Measurements from ENCODE around the gene PPARA. TPM values are rescaled to one million over a fixed set of nuclear protein-coding genes. Genes with fewer than 3 reads are reported as not detected.

Gene PPARA
- total and polyA plus RNA-seq, 2 of the 4 experiments (the other 2 are of a cell fraction): 3.1 to 7.0 TPM

DNA sequence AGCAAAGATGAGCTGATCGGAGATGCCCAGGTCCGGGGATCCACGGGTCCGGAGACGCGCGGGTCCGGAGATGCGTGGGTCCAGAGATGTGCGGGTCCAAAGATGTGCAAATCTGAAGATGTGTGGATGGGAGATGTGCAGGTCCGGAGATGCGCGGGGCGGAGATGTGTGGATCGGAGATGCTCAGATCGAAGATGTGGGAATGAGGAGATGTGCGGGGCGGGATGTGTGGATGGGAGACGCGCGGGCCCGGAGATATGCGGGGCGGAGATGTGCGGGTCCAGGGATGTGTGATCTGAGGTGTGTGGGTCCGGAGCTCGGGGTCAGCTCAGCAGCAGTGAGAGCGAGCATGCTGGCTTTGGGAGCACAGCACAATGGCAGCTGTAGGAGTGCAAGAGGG, 64.3 kb downstream of the PPARA start:
- H4K20me1 ChIP-seq (ENCODE audit: insufficient read depth, low read length): no peaks in the 10 kb centered on the region
- H2AK5ac ChIP-seq (ENCODE audit: low read depth, low read length): no peak overlapping the region
- H3K14ac ChIP-seq (replicated peaks; ENCODE audit: low read depth, low read length): no peak overlapping the region
- no peak overlapping the region for H4K5ac ChIP-seq (ENCODE audit: low read depth, low read length)
- H3K56ac ChIP-seq (ENCODE audit: extremely low read depth, insufficient read depth, low read length): no peak overlapping the region
- no peak overlapping the region for H2AFZ ChIP-seq (replicated peaks; ENCODE audit: low read length, poor library complexity)
- H3K79me1 ChIP-seq (ENCODE audit: low read depth in 1 of 2, low read length in 2 of 2): no peaks in the 10 kb centered on the region
- dilution Hi-C loops (cut with HindIII; ENCODE audit: low sequenced_read_pairs, unreplicated experiment): no loop called here
- no peak overlapping the region for H3K4me3 ChIP-seq (ENCODE audit: insufficient read depth, low read depth, low read length)
- no peak overlapping the region for H4K91ac ChIP-seq (ENCODE audit: insufficient read depth, low read depth, low read length)
- no peaks in the 10 kb centered on the region for H3K4me1 ChIP-seq (ENCODE audit: control insufficient read depth, insufficient read depth, low read length)
- TF ChIP-seq, protein P1, sequence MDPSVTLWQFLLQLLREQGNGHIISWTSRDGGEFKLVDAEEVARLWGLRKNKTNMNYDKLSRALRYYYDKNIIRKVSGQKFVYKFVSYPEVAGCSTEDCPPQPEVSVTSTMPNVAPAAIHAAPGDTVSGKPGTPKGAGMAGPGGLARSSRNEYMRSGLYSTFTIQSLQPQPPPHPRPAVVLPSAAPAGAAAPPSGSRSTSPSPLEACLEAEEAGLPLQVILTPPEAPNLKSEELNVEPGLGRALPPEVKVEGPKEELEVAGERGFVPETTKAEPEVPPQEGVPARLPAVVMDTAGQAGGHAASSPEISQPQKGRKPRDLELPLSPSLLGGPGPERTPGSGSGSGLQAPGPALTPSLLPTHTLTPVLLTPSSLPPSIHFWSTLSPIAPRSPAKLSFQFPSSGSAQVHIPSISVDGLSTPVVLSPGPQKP (IDR thresholded peaks at IDR 0.05; ENCODE audit: borderline replicate concordance, low read depth, low read length): no peak
- TF ChIP-seq, protein P2, sequence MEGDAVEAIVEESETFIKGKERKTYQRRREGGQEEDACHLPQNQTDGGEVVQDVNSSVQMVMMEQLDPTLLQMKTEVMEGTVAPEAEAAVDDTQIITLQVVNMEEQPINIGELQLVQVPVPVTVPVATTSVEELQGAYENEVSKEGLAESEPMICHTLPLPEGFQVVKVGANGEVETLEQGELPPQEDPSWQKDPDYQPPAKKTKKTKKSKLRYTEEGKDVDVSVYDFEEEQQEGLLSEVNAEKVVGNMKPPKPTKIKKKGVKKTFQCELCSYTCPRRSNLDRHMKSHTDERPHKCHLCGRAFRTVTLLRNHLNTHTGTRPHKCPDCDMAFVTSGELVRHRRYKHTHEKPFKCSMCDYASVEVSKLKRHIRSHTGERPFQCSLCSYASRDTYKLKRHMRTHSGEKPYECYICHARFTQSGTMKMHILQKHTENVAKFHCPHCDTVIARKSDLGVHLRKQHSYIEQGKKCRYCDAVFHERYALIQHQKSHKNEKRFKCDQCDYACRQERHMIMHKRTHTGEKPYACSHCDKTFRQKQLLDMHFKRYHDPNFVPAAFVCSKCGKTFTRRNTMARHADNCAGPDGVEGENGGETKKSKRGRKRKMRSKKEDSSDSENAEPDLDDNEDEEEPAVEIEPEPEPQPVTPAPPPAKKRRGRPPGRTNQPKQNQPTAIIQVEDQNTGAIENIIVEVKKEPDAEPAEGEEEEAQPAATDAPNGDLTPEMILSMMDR (conservative IDR thresholded peaks at IDR 0.05; ENCODE audit: low read depth, low read length): no peak
- TF ChIP-seq POLR2A (IDR thresholded peaks at IDR 0.05; ENCODE audit: low read depth, low read length) (no peak), MAZ (IDR thresholded peaks at IDR 0.05; ENCODE audit: borderline replicate concordance, low read depth, low read length) (no peak), NFE2L2 (IDR thresholded peaks at IDR 0.05; ENCODE audit: low read depth, low read length) (no peak), CEBPB (IDR thresholded peaks at IDR 0.05; ENCODE audit: low read depth, low read length) (no peak), RFX5 (IDR thresholded peaks at IDR 0.05; ENCODE audit: low read depth, low read length) (no peak), MAFK (IDR thresholded peaks at IDR 0.05; ENCODE audit: low read depth, low read length) (no peak), MXI1 (IDR thresholded peaks at IDR 0.05; ENCODE audit: borderline replicate concordance, low read depth, low read length) (no peak)
- H4K8ac ChIP-seq (ENCODE audit: low read depth in 2 of 2, low read length in 2 of 2): no peak overlapping the region
- no peak overlapping the region for H3K27ac ChIP-seq (ENCODE audit: insufficient read depth, low read length)
- H3K36me3 ChIP-seq (ENCODE audit: control insufficient read depth, insufficient read depth, low read length): peaks cover 38% of the 10 kb centered on the region
- no peak overlapping the region for H3K9ac ChIP-seq (ENCODE audit: low read depth, low read length)
- ChIA-PET POLR2A (ENCODE audit: unreplicated experiment) (no interaction called here), CTCF (no interaction called here)
- intact Hi-C loops (cut with micrococcal nuclease): no loop called here
- no peak overlapping the region for H3K4ac ChIP-seq (ENCODE audit: low read depth, low read length)
- ATAC-seq (ENCODE audit: low read depth): no peak
- H3K18ac ChIP-seq (ENCODE audit: low read depth, low read length): no peak overlapping the region
- H2AK9ac ChIP-seq (replicated peaks; ENCODE audit: low read depth, low read length, poor library complexity): no peak overlapping the region
- no peak overlapping the region for H2BK20ac ChIP-seq (ENCODE audit: low read depth, low read length)
- 0 out of 2 replicates have a peak, but pooled peaks cover 9% of the 10 kb centered on the region for H3K9me1 ChIP-seq (ENCODE audit: insufficient read depth, low read length)
- no peak overlapping the region for H2BK15ac ChIP-seq (ENCODE audit: low read depth, low read length)
- in situ Hi-C loops (cut with MboI; ENCODE audit: low sequenced_read_pairs): no loop called here
- WGBS, 2 experiments (ENCODE audit: extremely low coverage in 2 of 2, insufficient read length in 1 of 2): 96 to 100% methylated on average over 2 to 21 of the region's 28 CpGs
- H3K9me3 ChIP-seq (ENCODE audit: control insufficient read depth, insufficient read depth, low read length): peaks cover 5% of the 10 kb centered on the region
- no peak overlapping the region for H3K4me2 ChIP-seq (ENCODE audit: low read depth, low read length)
- no peak overlapping the region for H2BK120ac ChIP-seq (ENCODE audit: low read depth, low read length)
- no peaks in the 10 kb centered on the region for H3K27me3 ChIP-seq (ENCODE audit: control insufficient read depth, insufficient read depth, low read length)
- H3K23ac ChIP-seq (ENCODE audit: low read depth, low read length): no peak overlapping the region
- no peak overlapping the region for H2BK5ac ChIP-seq (ENCODE audit: low read depth, low read length, poor library complexity, severe bottlenecking)
- BruUV-seq (replicated peaks): no TSS peak
- DNase-seq: no peak

Data from IMR-90 (cell line).